Keratinocyte (primary cell): Measurements from ENCODE around the gene PXDN. TPM values are rescaled to one million over a fixed set of nuclear protein-coding genes. Genes with fewer than 3 reads are reported as not detected.

Source experiments
- DNase-seq: peaks from one replicate; pipeline ENCODE4 v3.0.0-alpha.2; 2011; ENCODE audit warnings: low read depth, missing footprints, low spot score
- FAIRE-seq: peaks from 2 replicates; lab custom pipeline; 2011; peaks lifted over from hg19 to GRCh38; lab: Jason Lieb, UNC
- H2AFZ ChIP-seq: 2 replicates; pipeline ENCODE4 v1.6.0; 2012; ENCODE audit warnings: low read length, control low read depth, inconsistent platforms; ENCODE audit not compliant: control insufficient read depth
- H3K27ac ChIP-seq: 2 replicates; pipeline ENCODE4 v1.5.1; 2011; ENCODE audit warnings: low read length; ENCODE audit not compliant: control insufficient read depth, insufficient read depth
- H3K27me3 ChIP-seq: 3 replicates; pipeline ENCODE4 v1.6.0; 2011; ENCODE audit warnings: low read length; ENCODE audit not compliant: control insufficient read depth, insufficient read depth; ENCODE audit errors: extremely low read depth
- H3K36me3 ChIP-seq, 2 experiments: 2 replicates in 1 of 2; 3 replicates in 1 of 2; pipeline ENCODE4 v1.5.1; 2011; ENCODE audit warnings: low read length in 2 of 2, mild to moderate bottlenecking in 1 of 2; ENCODE audit not compliant: control insufficient read depth in 2 of 2, insufficient read depth in 2 of 2; ENCODE audit errors: extremely low read depth in 1 of 2
- H3K4me1 ChIP-seq: 3 replicates; pipeline ENCODE4 v1.5.1; 2011; ENCODE audit warnings: low read length; ENCODE audit not compliant: control insufficient read depth, insufficient read depth; ENCODE audit errors: extremely low read depth
- H3K4me2 ChIP-seq: 3 replicates; pipeline ENCODE4 v1.6.0; 2011; ENCODE audit warnings: low read depth, low read length; ENCODE audit not compliant: control insufficient read depth, insufficient read depth; ENCODE audit errors: extremely low read depth
- H3K4me3 ChIP-seq, 3 experiments: fragments of 200-600 bp in 1 of 3; sonication (generic) in 1 of 3; 2 replicates in 2 of 3; 3 replicates in 1 of 3; pipeline ENCODE4 v1.5.1; 2011 to 2016; ENCODE audit warnings: low read length in 3 of 3, mild to moderate bottlenecking in 3 of 3, control low read depth in 2 of 3, inconsistent platforms in 1 of 3, low read depth in 1 of 3, mixed read lengths in 1 of 3, mixed run types in 1 of 3, moderate library complexity in 1 of 3; ENCODE audit not compliant: control insufficient read depth in 2 of 3, insufficient read depth in 2 of 3; ENCODE audit errors: extremely low read depth in 1 of 3
- H3K79me2 ChIP-seq: 2 replicates; pipeline ENCODE4 v1.6.0; 2012; ENCODE audit warnings: low read length; ENCODE audit not compliant: control insufficient read depth, insufficient read depth
- H3K9ac ChIP-seq: 3 replicates; pipeline ENCODE4 v1.6.0; 2011; ENCODE audit warnings: low read length; ENCODE audit not compliant: control insufficient read depth, insufficient read depth; ENCODE audit errors: extremely low read depth
- H3K9me1 ChIP-seq: 3 replicates; pipeline ENCODE4 v1.6.0; 2011; ENCODE audit warnings: low read length; ENCODE audit not compliant: control insufficient read depth, insufficient read depth; ENCODE audit errors: extremely low read depth
- H3K9me3 ChIP-seq: 2 replicates; pipeline ENCODE4 v1.5.1; 2012; ENCODE audit warnings: low read depth, low read length; ENCODE audit not compliant: control insufficient read depth
- H4K20me1 ChIP-seq: 3 replicates; pipeline ENCODE4 v1.6.0; 2011; ENCODE audit warnings: low read length; ENCODE audit not compliant: control insufficient read depth, insufficient read depth; ENCODE audit errors: extremely low read depth
- EZH2 ChIP-seq: IDR thresholded peaks from one replicate; pipeline ENCODE4 v1.6.1; 2012; ENCODE audit warnings: inconsistent platforms, mild to moderate bottlenecking, low read length, moderate library complexity
- dilution Hi-C: fragments of 300-500 bp; cut with MboI; formaldehyde crosslinking; loops from one replicate; pipeline ENCODE4 v1.7.0; 2020; ENCODE audit warnings: low sequenced_read_pairs; ENCODE audit not compliant: extremely low pct_ligation_motif_present
- polyA plus RNA-seq, 5 experiments: library from polyadenylated mRNA; depleted of rRNA in 3 of 5; stranded (reverse) in 3 of 5; stranded (forward) in 1 of 5; unstranded in 1 of 5; fragments of >200 nt; gene quantifications; 1 replicate in 1 of 5; 2 replicates in 3 of 5; 3 replicates in 1 of 5; pipeline versions ENCODE4 v1.2.1 to v1.2.3, GENCODE V29; 2011 to 2012; ENCODE audit warnings: missing spikeins in 2 of 5, low read depth in 1 of 5, low replicate concordance in 1 of 5
- TF ChIP-seq, protein P1 (sequence below), 3 experiments: IDR thresholded peaks in 1 of 3; conservative IDR thresholded peaks in 1 of 3; optimal IDR thresholded peaks in 1 of 3; 2 replicates in 2 of 3; 3 replicates in 1 of 3; pipeline versions ENCODE3 to v1.5.1; 2011; ENCODE audit warnings: low read length in 3 of 3, mild to moderate bottlenecking in 3 of 3, moderate library complexity in 2 of 3, control low read depth in 1 of 3, inconsistent platforms in 1 of 3; ENCODE audit not compliant: insufficient read depth in 2 of 3; ENCODE audit errors: extremely low read depth in 1 of 3

The PXDN gene
- polyA plus RNA-seq, 1 donor (not counting 4 experiments of a cell fraction or from before 2014, with no cell fraction given): 36.7 TPM

- Histone ChIP-seq H3K9me1 (no peaks in the 10 kb centered on the region), H3K79me2 (no peaks in the 10 kb centered on the region), H3K4me3 (no peak overlapping the region), H3K36me3 (no peaks in the 10 kb centered on the region), H3K27me3 (peaks cover 3% of the 10 kb centered on the region), H3K27ac (no peak overlapping the region), H2AFZ (no peak overlapping the region), H3K9me3 (peaks cover 2% of the 10 kb centered on the region), H3K4me2 (no peak overlapping the region), H3K9ac (no peak overlapping the region), H3K4me1 (no peaks in the 10 kb centered on the region), H4K20me1 (no peaks in the 10 kb centered on the region)
- DNase-seq (no peak), FAIRE-seq (no peak)
- no peak for TF ChIP-seq EZH2
- TF ChIP-seq, protein P1, sequence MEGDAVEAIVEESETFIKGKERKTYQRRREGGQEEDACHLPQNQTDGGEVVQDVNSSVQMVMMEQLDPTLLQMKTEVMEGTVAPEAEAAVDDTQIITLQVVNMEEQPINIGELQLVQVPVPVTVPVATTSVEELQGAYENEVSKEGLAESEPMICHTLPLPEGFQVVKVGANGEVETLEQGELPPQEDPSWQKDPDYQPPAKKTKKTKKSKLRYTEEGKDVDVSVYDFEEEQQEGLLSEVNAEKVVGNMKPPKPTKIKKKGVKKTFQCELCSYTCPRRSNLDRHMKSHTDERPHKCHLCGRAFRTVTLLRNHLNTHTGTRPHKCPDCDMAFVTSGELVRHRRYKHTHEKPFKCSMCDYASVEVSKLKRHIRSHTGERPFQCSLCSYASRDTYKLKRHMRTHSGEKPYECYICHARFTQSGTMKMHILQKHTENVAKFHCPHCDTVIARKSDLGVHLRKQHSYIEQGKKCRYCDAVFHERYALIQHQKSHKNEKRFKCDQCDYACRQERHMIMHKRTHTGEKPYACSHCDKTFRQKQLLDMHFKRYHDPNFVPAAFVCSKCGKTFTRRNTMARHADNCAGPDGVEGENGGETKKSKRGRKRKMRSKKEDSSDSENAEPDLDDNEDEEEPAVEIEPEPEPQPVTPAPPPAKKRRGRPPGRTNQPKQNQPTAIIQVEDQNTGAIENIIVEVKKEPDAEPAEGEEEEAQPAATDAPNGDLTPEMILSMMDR (optimal IDR thresholded peaks at IDR 0.05 in 1 of 3, IDR thresholded peaks at IDR 0.05 in 1 of 3, conservative IDR thresholded peaks at IDR 0.05 in 1 of 3; ENCODE audit: extremely low read depth in 1 of 3, insufficient read depth in 2 of 3, low read length in 3 of 3): no peak
- dilution Hi-C loops: no loop called here
Observed at GRCh38 chr2:1754461-1755170, 10.3 kb upstream of the PXDN start.

DNA sequence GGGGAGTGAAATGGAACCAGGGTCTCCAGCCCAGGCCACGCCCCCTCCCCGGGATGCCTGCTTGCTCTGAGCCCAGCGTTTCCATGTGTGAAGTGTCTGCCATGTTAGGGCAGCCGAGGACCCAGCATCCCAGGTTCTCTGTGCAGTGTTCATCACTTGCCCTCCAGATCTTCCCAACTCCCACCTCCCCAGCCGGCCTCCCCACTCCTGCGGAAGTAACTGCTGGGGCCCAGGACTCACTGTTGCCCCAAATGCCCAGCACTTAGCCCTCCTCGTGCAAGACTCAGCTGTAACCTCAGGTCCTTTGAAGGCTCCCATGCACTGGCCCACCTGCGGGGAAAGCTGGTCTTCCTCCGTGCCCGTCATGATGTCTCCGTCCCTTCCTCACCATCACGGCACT, 9.7 kb upstream of the PXDN start:
- FAIRE-seq: no peak

More for the DNA sequence above, 9.7 kb upstream of the PXDN start:
- H3K36me3 ChIP-seq: no peaks in the 10 kb centered on the region
- H3K27me3 ChIP-seq: peaks cover 4% of the 10 kb centered on the region
- H3K27ac ChIP-seq: no peak overlapping the region
- H2AFZ ChIP-seq: no peak overlapping the region
- H3K4me1 ChIP-seq: no peaks in the 10 kb centered on the region
- dilution Hi-C loops: no loop called here
- H3K9me1 ChIP-seq: no peaks in the 10 kb centered on the region
- peaks cover 2% of the 10 kb centered on the region for H3K9me3 ChIP-seq
- no peak overlapping the region for H3K9ac ChIP-seq
- H3K4me3 ChIP-seq: no peak overlapping the region
- H4K20me1 ChIP-seq: no peaks in the 10 kb centered on the region
- TF ChIP-seq, protein P1 (optimal IDR thresholded peaks at IDR 0.05 in 1 of 3, IDR thresholded peaks at IDR 0.05 in 1 of 3, conservative IDR thresholded peaks at IDR 0.05 in 1 of 3; ENCODE audit: extremely low read depth in 1 of 3, insufficient read depth in 2 of 3, low read length in 3 of 3): no peak
- no peak for TF ChIP-seq EZH2
- no peaks in the 10 kb centered on the region for H3K79me2 ChIP-seq
- H3K4me2 ChIP-seq: no peak overlapping the region
- no peak for DNase-seq
